ENCODE results near the gene LAMA3.
A peak's percentile ranks its signal among the peaks of the same experiment; 100 is the strongest.

The LAMA3 gene

GRCh38 chr18:23941791-23942190 lies 252.5 kb downstream of the LAMA3 start:
- no peak for DNase-seq (ENCODE audit: low read depth)

GRCh38 chr18:23943104-23943503 lies 253.9 kb downstream of the LAMA3 start:
- DNase-seq (ENCODE audit: low read depth): no peak

GRCh38 chr18:23943903-23944624 lies 254.8 kb downstream of the LAMA3 start:
- no peak for DNase-seq (ENCODE audit: low read depth)

GRCh38 chr18:23945416-23946079 lies 256.3 kb downstream of the LAMA3 start:
- DNase-seq (ENCODE audit: low read depth): no peak

GRCh38 chr18:23949863-23950262 lies 260.6 kb downstream of the LAMA3 start:
- no peak for DNase-seq (ENCODE audit: low read depth)

- no peak for DNase-seq (ENCODE audit: low read depth)
Measured at GRCh38 chr18:23950644-23951043, 261.4 kb downstream of the LAMA3 start.

- DNase-seq (ENCODE audit: low read depth): no peak
Measured at GRCh38 chr18:23951206-23951605, 262.0 kb downstream of the LAMA3 start.

GRCh38 chr18:23953984-23954383 lies 264.7 kb downstream of the LAMA3 start:
- no peak for DNase-seq (ENCODE audit: low read depth)

GRCh38 chr18:23956483-23956882 lies 267.2 kb downstream of the LAMA3 start:
- DNase-seq (ENCODE audit: low read depth): no peak

GRCh38 chr18:23958036-23958435 lies 268.8 kb downstream of the LAMA3 start:
- DNase-seq (ENCODE audit: low read depth): no peak

GRCh38 chr18:23963443-23964165 lies 274.4 kb downstream of the LAMA3 start:
- DNase-seq (ENCODE audit: low read depth): no peak

- DNase-seq (ENCODE audit: low read depth): peak; percentile 22
Measured at GRCh38 chr18:23964282-23965238, 275.3 kb downstream of the LAMA3 start.

GRCh38 chr18:23966909-23967308 lies 277.7 kb downstream of the LAMA3 start:
- no peak for DNase-seq (ENCODE audit: low read depth)

GRCh38 chr18:23967321-23968089 lies 278.3 kb downstream of the LAMA3 start:
- no peak for DNase-seq (ENCODE audit: low read depth)

- DNase-seq (ENCODE audit: low read depth): no peak
Measured at GRCh38 chr18:23968638-23969604, 279.7 kb downstream of the LAMA3 start.

GRCh38 chr18:23969664-23970063 lies 280.4 kb downstream of the LAMA3 start:
- no peak for DNase-seq (ENCODE audit: low read depth)

GRCh38 chr18:23970161-23971096 lies 281.2 kb downstream of the LAMA3 start:
- DNase-seq (ENCODE audit: low read depth): peak; percentile 19

GRCh38 chr18:23971097-23971440 lies 281.8 kb downstream of the LAMA3 start:
- DNase-seq (ENCODE audit: low read depth): no peak

- DNase-seq (ENCODE audit: low read depth): no peak
Measured at GRCh38 chr18:23971666-23972230, 282.5 kb downstream of the LAMA3 start.
